Mucosa of gallbladder (tissue), 1 donor: ENCODE measurements around the gene CDKN2B-AS1. TPM values are rescaled to one million over a fixed set of nuclear protein-coding genes. Genes with fewer than 3 reads are reported as not detected.

Source experiments
- DNase-seq: peaks from one replicate; pipeline ENCODE4 v3.0.0-alpha.2; 2020; ENCODE audit warnings: low spot score
- total RNA-seq: library from RNA; stranded (reverse); gene quantifications from one replicate; pipeline ENCODE4 v1.2.1, GENCODE V29; 2021
- donor health status: DM: no; HTN: no; CAD: no.

The CDKN2B-AS1 gene
- total RNA-seq, 1 donor from 2014 or later: 0.55 TPM

DNA sequence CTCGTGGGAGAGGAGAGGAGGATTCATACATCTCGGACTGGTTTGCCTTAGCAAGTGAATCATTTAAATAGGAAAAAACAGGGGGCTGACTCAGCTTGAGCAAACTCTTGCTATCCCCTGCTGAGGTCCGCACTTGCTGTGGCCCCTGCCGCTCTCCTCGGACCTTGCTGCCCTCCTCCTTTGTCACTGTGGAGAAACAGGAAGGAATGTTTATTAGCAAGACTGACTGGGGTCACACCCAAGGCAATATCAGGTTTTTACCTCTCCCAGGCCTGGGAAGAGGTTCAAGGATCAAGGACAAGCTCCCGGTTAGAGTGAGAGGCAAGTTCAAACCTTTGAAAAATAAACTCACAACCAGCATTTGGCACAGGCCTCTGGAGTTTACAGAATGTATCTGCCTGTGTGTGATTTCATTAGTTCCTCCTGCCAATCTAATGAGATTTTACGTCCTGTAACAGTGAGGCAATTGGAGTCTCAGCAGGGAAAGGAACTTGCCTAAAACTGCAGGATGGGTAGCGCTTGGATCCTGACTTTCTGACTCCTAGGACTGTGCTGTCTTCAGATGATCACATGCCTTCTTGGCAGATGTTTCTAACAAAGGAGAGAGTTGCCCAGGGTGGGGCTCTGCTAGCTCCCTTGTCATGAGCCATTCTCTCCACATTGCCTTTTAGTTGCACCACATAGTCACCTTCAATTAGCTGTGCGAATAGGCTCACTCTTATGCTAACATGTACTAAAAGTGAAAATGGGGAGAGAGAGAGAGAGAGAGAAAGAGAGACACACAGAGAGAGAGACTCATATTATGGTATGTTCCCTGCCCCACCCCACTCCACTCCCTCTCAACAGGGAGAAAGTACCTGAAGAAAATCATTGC is 123.2 kb downstream of the CDKN2B-AS1 start:
- DNase-seq: peak; percentile 14

DNA sequence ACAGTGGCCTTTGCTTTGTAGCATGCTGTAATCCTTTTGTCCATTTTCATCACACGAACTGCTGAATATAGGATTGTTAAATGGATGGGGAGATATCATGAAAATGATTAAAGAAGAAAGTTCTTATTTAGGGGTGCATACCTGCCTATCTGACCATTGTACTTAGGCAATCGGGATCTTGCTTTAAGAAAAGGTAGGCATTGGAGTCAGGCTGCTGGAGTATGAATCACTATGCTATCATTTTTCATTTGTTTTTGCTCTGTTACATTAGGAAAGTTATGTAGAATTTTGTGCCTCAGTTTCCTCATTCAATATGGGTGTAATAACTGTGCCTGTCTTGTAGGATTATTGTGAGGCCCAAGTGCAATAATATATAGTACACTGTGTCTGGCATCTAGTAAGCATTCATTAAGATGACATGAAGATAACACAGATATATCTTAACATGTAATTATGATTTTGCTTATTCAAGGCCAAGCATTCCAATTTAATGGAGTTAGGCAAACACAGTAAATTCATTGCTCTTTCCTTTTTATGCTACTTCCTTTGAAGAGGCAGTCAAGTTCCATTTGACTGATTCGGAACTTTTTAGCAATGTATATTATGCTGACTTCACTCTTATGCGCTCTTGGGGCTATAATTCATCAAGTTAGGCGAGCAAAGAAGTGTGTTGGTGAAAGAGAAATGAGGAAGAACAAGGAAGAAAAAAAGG is 124.4 kb downstream of the CDKN2B-AS1 start:
- DNase-seq: no peak

DNA sequence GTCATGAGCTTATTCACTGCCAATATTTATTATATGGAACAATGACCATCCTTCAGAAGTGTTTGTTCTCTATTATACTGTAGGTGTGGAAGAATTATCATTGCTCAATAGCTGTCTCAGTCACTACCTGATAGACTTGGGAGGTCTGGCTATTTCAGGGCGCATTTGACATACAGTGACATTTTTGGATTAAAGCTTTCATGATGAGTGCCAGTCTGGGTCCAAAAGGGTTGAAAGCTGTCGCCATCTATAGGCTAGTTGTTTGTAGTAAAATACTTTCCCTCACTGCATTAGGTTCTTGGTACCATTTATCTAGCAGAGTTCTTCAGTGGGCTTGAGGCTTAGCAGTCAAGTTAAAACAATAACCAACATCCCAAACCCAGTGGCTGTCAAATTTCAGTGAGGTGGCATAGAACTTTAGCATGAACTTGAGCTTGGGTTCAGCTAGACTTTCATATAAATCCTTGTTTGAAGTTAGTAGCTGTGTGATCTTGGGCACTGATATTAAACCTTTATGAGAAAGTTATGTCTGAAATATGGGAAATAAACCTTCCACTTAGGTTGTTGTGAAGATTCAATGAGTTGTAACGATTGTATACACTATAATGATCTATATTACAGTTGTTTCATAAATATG is 125.0 kb downstream of the CDKN2B-AS1 start:
- DNase-seq: no peak

DNA sequence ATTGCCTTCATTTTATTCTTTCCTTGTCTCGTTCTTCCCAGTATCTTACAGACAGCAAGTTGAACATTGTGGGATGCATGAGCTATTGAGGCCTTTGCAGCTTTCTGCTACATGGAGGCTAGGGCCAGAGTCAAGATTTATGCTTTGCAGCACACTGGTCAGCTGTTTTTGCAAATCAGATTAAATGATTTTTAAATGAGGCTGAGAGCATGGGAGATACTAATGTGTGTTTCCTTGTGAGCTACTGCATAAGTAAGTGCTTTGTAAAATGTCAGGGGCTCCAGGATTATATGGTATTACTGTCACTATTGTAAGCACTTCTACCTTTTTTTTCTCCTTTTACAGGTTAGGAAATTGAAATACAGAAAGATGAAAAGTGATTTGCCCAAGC is 125.6 kb downstream of the CDKN2B-AS1 start:
- DNase-seq: no peak

DNA sequence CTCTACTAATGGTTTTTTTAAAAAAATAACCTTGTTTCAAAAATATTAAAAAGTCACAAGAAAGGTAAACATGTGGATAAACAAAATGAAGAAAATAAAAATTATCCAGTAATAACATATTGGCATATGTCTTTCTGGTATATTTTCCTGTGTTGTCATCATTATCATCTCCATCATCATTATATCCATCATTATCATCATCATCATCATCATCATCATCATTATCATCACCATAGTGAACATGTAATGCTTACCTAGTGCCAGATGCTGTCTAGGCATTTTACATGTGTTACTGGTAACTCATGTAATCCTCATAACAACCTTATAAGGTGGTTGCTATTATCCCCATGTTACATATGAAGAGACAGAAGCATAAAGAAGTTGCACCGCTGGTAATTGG is 126.0 kb downstream of the CDKN2B-AS1 start:
- no peak for DNase-seq

DNA sequence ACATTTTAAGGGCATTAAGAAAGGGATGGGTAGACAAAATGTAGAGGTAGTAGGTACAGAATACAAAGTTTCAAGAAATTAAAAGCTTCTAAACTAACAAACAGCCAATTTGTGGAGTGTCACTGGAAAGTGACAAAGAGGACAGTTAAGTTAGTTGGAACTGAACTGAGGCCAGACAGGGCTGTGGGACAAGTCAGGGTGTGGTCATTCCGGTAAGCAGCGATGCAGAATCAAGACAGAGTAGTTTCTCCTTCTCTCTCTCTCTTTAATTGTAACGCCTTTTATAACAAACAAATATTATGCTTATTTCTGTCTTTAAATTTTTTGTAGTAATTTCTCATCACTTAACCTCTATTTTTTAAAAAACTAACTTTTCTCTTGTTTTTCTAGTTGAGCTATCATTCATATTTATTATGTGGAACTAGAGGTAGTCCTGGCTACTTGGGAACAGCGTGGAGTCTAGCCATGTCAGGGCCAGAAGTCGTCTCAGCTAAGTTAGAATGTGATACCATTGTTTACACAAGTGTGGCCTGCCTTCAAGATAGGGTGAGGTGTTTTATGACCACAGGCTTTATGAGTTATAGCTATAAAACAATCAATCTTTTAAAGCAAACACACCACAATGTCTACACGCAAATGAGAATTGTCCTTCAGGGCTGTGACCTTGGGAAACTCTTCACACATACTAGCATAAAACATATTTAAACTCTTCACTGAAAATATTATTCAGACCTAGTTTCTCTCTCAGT is 129.8 kb downstream of the CDKN2B-AS1 start:
- no peak for DNase-seq

DNA sequence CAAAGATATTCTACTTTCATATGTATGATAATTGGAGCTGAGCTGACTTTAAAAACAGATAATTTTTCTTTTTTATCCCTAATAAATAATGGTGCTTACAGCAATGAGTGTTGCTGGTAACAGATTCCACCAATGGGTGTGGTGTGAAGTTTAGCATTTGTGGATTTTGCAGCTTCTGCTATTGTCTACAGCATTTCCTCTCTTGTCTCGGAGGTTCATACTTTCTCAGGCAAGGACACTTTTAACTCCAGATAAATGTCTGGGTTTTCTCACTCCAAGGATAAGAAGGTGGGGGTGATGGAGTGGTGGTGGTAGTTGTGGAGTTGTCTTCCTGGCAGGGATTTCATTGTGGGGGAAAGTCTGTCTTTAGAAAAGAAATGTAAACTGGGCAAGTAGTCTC is 134.5 kb downstream of the CDKN2B-AS1 start:
- no peak for DNase-seq

DNA sequence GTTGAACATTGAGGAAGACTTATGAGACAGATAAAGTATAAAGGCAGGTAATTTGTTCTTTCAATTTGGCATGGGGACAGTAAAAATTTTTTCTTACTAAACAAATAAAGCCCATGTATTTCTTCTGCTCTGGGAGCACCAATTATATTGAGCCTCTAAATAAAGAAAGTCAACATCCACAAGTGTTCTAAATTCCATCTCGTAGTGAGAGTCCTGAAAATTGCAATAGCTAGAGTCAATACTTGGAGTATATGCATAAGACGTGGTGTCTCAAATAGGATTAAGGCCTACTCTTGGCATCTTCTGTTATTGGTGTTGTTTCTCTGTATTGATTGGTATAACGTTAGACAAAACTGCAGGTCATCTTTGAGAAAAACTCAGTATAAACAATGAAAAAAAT is 135.0 kb downstream of the CDKN2B-AS1 start:
- no peak for DNase-seq

DNA sequence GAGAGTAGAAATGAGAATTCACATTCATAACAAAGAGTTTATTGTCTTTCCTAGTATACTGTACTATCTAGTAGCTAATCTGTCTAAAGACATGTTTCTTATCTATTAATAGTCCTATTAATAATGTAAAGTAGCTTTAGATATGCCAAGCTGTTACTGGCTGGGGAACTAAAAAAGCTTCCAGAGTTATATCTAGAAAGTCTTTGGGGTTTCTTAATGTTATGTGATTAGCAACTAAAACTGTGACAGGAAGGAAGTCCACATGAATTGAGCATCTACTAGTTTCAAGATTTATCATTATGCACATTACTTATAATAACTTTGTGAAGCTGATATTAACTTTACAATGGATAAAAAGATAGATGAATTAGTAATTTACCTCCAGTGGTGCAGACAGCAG is 137.2 kb downstream of the CDKN2B-AS1 start:
- DNase-seq: no peak

DNA sequence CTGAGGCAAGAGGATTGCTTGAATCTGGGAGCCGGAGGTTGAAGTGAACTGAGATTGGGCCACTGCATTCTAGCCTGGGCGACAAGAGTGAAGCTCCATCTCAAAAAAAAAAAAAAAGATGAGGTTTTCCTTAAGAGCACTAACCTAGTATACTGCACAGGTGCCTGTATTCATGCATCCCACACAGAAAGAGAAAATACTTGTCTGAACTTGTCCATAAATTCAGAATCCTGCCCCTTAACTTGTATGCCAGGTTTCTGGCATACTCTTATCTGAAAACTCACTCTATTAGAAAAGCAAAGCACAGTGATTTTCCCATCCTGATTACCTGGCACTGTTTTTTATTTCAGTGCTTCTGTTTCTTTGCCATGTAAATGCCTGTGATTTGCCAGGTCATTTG is 139.8 kb downstream of the CDKN2B-AS1 start:
- DNase-seq: no peak

DNA sequence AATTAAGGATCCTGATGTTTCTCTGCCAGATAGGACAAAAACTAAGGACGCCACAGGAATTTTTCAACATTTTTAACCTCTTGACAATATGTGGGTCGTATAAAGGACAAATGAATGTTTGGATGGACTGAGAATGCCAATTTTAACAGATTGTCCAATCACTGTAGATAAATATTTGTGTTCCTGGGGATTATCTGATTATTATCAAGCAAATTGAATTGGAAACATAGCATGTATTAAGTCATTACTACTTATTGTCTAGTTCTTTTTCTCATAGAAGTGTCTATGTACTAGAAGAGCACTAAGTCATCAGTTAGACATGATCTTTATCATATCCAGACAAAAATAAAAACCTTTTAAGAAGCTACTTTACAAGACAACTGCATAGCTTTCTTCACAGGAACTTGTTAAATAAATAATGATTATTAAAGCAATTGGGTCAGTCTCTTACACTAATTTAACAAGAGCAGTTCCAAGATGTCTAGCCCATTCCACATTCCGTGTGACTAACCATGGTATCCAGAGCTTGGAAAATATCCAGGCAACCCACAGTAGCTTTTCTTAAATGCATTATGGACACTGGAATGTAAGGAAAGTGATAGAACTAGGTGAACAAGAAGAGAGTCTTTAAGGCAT is 142.0 kb downstream of the CDKN2B-AS1 start:
- no peak for DNase-seq

DNA sequence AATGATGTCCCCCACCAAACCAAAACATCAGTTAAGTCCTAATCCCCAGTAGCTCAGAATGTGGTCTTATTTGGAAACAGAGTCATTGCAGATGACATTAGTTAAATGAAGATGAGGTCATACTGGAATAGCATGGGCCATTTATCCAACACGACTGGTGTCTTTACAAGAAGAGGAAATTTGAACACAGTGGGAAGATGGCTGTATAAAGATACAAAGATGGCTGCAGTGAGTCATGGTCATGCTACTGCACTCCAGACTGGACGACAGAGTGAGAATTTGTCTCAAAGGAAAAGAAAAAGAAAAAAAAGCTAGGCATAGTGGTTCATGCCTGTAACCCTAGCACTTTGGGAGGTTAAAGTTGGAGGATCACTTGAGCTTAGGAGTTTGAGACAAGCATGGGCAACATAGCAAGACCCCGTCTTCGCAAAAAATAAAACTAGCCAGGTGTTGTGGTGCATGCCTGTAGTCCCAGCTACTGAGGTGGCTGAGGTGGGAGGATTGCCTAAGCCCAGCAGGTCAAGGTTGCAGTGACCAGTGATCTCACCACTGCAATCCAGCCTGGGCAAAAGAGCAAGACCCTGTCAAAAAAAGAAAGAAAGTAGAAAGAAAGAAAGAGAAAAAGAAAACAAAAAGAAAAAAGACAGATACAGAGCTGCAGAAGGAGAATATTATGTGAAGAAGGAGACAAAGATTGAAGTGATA is 144.5 kb downstream of the CDKN2B-AS1 start:
- no peak for DNase-seq

DNA sequence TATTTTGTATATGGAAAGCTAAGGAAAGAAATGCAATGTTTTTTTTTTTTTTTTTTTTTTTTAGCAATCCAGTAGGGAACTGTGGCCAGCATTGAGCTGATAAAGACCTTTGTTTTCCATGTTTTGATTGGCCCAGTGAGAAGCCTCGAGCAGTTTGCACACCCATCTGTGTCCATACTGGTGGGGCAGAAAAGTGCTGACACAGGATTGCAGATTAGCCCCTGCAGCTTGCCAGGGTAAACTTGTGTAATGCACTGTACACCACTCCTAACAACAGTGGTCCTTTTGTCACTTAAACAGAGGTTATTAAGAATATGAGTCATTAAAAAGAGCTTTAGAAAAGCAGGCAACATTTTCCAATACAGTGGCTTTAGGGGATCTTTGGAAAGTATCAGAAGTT is 147.3 kb downstream of the CDKN2B-AS1 start:
- DNase-seq: no peak

DNA sequence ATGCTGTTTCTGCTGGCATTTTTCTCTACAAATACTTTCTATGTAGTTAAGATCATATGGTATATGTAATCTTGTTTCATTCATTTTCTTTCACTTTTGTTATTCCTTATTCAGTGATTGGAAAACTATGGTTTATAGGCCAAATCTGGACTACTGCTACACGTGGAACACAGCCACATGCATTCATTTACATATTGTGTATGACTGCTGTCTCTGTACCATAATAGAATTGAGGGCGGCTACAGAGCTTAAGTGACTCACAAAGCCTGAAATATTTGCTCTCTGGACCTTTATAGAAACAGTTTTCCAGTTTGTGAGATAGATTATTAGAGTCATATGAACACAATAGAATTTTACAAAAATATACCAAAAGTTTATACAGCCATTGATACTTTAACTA is 148.1 kb downstream of the CDKN2B-AS1 start:
- no peak for DNase-seq

DNA sequence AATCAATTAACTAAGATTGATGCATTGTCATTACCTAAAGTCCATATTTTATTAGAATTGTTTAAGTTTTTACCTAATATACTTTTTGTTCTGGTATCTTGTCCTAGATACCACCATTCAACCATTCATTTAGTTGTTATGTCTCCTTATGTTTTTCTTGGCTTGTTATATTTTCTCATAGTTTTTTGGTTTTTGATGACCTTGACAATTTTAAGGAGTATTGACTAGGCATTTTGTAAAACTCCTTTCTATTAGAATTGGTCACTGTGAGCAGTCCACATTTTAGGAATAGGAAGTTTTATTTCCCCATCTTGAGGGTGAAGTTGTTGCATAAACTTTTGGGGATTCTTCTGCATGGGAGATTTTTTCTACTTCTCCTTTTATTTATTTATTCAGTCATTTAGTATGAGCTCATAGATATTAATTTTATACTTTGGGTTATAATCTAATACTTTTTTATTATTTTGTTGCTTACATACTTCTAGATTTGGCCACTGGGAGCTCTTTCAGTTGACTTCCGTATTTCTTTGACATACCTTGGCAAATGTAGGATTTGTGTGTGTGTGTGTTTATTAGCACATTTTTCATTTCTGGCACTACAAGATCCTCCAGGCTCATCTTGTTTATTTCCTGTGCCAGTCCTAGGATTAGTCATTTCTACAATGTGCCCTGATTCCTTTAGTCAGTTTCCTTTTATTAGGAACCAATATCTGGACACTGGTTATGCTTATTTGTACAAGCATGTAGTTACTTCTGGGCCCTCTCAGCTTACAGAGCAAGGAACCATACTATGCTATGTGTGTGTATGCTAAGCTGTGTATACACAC is 149.4 kb downstream of the CDKN2B-AS1 start:
- no peak for DNase-seq

DNA sequence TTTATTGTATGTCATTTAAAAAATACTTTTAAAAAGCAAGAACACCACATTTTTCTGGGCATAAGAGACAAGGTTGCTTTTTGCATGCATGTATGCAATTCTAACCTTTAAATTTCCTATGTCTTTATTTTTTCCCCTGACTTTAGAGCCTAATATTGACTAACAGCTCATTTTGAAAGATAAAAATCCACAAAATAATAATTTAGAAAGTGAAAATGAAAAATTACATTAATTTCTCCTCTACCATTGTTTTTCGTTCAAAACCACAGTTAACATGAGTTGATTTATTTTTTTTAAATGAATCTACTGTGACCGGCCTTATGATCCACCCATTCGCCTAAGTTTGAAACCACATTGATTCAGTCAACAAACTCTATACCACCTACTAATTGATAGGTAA is 152.0 kb downstream of the CDKN2B-AS1 start:
- no peak for DNase-seq

DNA sequence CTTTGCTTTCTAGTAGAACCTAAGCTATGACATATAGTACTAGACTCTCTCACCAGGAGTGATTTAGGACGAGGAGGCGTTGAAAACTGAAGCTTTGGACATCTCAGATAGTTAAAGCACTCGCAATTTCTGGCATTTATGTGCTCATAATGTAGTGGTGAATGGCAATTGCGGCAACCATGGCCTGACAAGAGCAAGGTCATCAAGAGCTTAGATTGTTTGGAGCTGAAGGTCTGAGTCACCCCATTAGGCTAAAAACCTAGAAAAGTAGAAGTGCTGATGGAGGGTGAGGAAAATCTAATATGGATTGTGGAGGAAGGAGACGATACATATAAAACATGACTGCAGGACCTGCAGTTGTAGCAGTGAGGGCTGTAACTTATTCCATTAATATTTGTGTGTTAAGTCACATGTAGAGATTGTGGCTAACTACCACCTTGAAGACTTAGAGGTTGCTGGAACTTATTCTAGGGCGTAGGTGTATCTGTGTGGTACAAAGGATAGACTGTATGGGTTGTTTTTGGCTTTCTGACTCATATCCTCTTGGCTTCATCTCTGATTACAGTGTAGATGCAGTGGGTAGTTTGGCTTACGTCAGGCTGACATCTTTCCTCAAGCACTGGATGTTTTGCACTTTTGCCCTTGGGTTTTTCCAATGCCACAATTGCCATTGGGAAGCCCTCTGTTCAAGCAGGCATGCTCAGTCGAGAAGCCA is 153.4 kb downstream of the CDKN2B-AS1 start:
- no peak for DNase-seq

DNA sequence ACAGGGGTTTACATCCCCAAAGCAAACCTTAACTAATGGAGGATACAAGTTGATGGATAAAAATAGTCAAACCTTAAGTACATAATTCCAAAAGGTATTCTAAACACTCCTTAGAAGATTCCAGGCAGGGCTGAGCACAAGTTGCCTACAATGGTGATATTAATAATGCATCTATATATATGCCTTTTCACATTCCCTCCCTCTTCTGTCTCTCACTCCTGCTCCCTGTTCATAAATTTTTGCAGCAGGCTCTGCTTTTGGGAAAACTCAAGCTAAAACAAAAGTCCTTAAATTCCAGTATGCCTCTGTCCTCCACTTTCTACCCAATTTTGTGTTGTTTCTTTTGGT is 153.9 kb downstream of the CDKN2B-AS1 start:
- no peak for DNase-seq

DNA sequence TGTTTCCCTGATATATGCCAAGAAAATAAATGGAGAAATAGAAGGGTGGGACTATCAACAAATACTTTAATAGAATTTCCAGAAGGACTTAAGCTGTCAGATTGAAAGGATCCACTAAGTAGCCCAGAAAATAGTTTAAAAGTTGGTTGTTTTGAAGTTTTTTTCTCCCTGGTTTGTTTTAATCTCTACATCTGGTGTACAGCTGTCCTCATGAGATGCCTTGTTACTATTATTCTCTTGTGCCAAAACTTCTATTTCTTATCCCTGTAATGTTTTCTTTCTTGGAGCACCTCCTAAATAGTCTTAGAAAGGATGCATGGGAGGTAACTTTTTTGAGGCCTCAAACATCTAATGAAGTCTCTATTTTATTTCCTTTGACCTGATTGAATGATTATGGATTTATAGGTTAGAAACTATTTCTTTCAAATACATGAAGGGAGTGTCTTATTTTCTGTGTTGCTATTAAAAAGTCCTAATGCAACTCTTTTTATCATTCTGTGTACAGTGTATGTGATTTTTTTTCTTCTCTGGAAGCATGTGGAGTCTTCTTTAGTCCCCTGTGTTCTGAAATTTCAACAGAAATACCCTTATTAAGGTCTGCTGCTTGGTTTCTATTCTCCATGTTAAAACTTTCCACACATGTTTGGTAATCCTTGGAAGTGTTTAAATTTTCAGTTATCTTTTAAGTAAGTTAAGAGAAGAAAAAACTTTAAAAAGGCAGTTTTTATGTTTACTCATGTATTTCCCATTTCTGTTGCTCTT is 154.5 kb downstream of the CDKN2B-AS1 start:
- no peak for DNase-seq
